ENCODE data around the gene CHD3. TPM values are rescaled to one million over a fixed set of nuclear protein-coding genes. Genes with fewer than 3 reads are reported as not detected.

CHD3 gene
- total RNA-seq, 1 experiment from 2014 or later = 197 TPM

DNA sequence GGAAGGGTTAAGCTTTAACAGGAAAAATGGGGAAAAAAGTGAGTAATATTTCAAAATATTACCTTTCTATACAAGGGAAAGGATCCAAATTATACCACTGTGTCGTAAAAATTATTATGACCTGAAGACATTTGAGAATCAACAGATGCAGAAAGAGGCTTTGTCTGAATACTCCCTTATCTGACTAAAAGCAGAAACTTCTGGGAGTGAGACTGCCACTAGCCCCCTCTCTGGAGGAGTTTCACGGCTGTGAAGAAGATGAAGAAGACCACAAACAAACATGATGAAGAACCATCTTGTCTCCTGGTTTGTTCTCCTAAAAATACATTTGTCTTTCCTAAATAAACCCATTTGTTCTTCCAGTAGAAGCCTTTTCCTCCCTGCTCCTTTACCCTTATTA lies 72.8 kb downstream of the CHD3 start:
- BruUV-seq (replicated peaks) = no TSS peak
- Histone ChIP-seq H3K9me2 (ENCODE audit: insufficient read depth) (no peaks in the 10 kb centered on the region), H3K79me2 (ENCODE audit: low read depth) (no peaks in the 10 kb centered on the region), H3K4me3 (no peak overlapping the region), H3K36me3 (ENCODE audit: low read depth) (no peaks in the 10 kb centered on the region), H3K27ac (no peak overlapping the region), H2AFZ (no peak overlapping the region), H3K9me3 (ENCODE audit: insufficient read depth, low read depth) (no peaks in the 10 kb centered on the region), H4K20me1 (ENCODE audit: insufficient read depth) (no peaks in the 10 kb centered on the region), H3K27me3 (ENCODE audit: insufficient read depth, low read depth) (no peaks in the 10 kb centered on the region), H3K4me2 (no peak overlapping the region), H3K4me1 (replicated peaks; ENCODE audit: insufficient read depth) (peaks cover 5% of the 10 kb centered on the region; the same call in 1 of the 2 replicates), H3F3A (ENCODE audit: insufficient read depth, low read depth) (no peaks in the 10 kb centered on the region)
- intact Hi-C loops (cut with micrococcal nuclease; ENCODE audit: unreplicated experiment) = no loop called here
- CTCF ChIA-PET = no interaction called here
- TF ChIP-seq, protein P1, sequence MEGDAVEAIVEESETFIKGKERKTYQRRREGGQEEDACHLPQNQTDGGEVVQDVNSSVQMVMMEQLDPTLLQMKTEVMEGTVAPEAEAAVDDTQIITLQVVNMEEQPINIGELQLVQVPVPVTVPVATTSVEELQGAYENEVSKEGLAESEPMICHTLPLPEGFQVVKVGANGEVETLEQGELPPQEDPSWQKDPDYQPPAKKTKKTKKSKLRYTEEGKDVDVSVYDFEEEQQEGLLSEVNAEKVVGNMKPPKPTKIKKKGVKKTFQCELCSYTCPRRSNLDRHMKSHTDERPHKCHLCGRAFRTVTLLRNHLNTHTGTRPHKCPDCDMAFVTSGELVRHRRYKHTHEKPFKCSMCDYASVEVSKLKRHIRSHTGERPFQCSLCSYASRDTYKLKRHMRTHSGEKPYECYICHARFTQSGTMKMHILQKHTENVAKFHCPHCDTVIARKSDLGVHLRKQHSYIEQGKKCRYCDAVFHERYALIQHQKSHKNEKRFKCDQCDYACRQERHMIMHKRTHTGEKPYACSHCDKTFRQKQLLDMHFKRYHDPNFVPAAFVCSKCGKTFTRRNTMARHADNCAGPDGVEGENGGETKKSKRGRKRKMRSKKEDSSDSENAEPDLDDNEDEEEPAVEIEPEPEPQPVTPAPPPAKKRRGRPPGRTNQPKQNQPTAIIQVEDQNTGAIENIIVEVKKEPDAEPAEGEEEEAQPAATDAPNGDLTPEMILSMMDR (conservative IDR thresholded peaks at IDR 0.05) = no peak
- no peak for TF ChIP-seq EZH2 (IDR thresholded peaks at IDR 0.05; ENCODE audit: low read depth)
- no peak for DNase-seq
- POLR2A ChIA-PET (ENCODE audit: unreplicated experiment) = no interaction called here

Other genes with a start within 250 kb of the CHD3 start
- gene ATP1B2, start 237.9 kb upstream of the CHD3 start, total RNA-seq (2021) = 0.63 and 0.73 TPM in 2 replicates
- gene TP53, start 201.3 kb upstream of the CHD3 start, total RNA-seq (2021) = 307 and 340 TPM in 2 replicates
- gene WRAP53, start 200.3 kb upstream of the CHD3 start, total RNA-seq (2021) = 31.9 and 37.2 TPM in 2 replicates
- gene EFNB3, start 183.6 kb upstream of the CHD3 start, total RNA-seq (2021) = 1.5 and 1.6 TPM in 2 replicates
- 10.6 and 11.6 TPM in 2 replicates for gene DNAH2, start 171.0 kb upstream of the CHD3 start, total RNA-seq (2021)
- gene KDM6B, start 54.6 kb upstream of the CHD3 start, total RNA-seq (2021) = 41.3 and 41.8 TPM in 2 replicates
- 3.1 and 3.4 TPM in 2 replicates for gene TMEM88, start 33.7 kb upstream of the CHD3 start, total RNA-seq (2021)
- gene NAA38, start 31.2 kb upstream of the CHD3 start, total RNA-seq (2021) = 159 and 176 TPM in 2 replicates
- gene CYB5D1, start 30.8 kb upstream of the CHD3 start, total RNA-seq (2021) = 14.3 and 22.0 TPM in 2 replicates
- 3.1 and 4.2 TPM in 2 replicates for gene RNF227, start 27.5 kb downstream of the CHD3 start, total RNA-seq (2021)
- gene KCNAB3, start 41.1 kb downstream of the CHD3 start, total RNA-seq (2021) = 9.5 and 13.8 TPM in 2 replicates
- 181 and 224 TPM in 2 replicates for gene TRAPPC1, start 43.2 kb downstream of the CHD3 start, total RNA-seq (2021)
- gene CNTROB, start 43.4 kb downstream of the CHD3 start, total RNA-seq (2021) = 62.3 and 65.1 TPM in 2 replicates
- gene GUCY2D, start 113.8 kb downstream of the CHD3 start, total RNA-seq (2021) = 0.79 TPM in 1 of 2 replicates, not detected in the other
- not detected in 2 replicates for gene ALOX15B, start 150.3 kb downstream of the CHD3 start, total RNA-seq (2021)
- gene ALOX12B, start 198.9 kb downstream of the CHD3 start, total RNA-seq (2021) = not detected in 2 replicates
- 0.70 and 1.4 TPM in 2 replicates for gene ALOXE3, start 229.7 kb downstream of the CHD3 start, total RNA-seq (2021)
- gene HES7, start 235.3 kb downstream of the CHD3 start, total RNA-seq (2021) = 2.6 and 9.0 TPM in 2 replicates

Measured in PC-9 (cell line).